Ishikawa (cell line): Measurements from ENCODE around the gene CCDC170.

Experiments used
- CEBPB ChIP-seq: IDR thresholded peaks from 2 replicates; pipeline ENCODE4 v1.6.1; 2012
- CREB1 ChIP-seq: IDR thresholded peaks from 2 replicates; pipeline ENCODE4 v1.6.1; 2012; ENCODE audit warnings: low read depth
- EGR1 ChIP-seq: IDR thresholded peaks from 2 replicates; pipeline ENCODE4 v1.6.1; 2012
- EP300 ChIP-seq: IDR thresholded peaks from 2 replicates; pipeline ENCODE4 v1.6.1; 2012; ENCODE audit warnings: borderline replicate concordance
- FOXM1 ChIP-seq: IDR thresholded peaks from 2 replicates; pipeline ENCODE4 v1.6.1; 2012; ENCODE audit warnings: low read depth, borderline replicate concordance
- MAX ChIP-seq: IDR thresholded peaks from 2 replicates; pipeline ENCODE4 v1.6.1; 2012
- NFIC ChIP-seq: IDR thresholded peaks from 2 replicates; pipeline ENCODE4 v1.6.1; 2012
- RAD21 ChIP-seq: IDR thresholded peaks from 2 replicates; pipeline ENCODE4 v1.6.1; 2012; ENCODE audit warnings: low read depth
- REST ChIP-seq: IDR thresholded peaks from 2 replicates; pipeline ENCODE4 v1.6.1; 2012; ENCODE audit warnings: low read depth, mild to moderate bottlenecking
- TAF1 ChIP-seq: IDR thresholded peaks from 2 replicates; pipeline ENCODE4 v1.6.1; 2012; ENCODE audit warnings: low read depth, mild to moderate bottlenecking
- TCF12 ChIP-seq: IDR thresholded peaks from 2 replicates; pipeline ENCODE4 v1.6.1; 2012; ENCODE audit warnings: low read depth
- TEAD4 ChIP-seq: IDR thresholded peaks from 2 replicates; pipeline ENCODE4 v1.6.1; 2012
- USF1 ChIP-seq: IDR thresholded peaks from 2 replicates; pipeline ENCODE4 v1.6.1; 2012
- YY1 ChIP-seq: IDR thresholded peaks from 2 replicates; pipeline ENCODE4 v1.6.1; 2012; ENCODE audit warnings: low read depth
- ZBTB7A ChIP-seq: IDR thresholded peaks from 2 replicates; pipeline ENCODE4 v1.6.1; 2012; ENCODE audit warnings: low read depth

Gene CCDC170

GRCh38 chr6:151663559-151663958 lies 169.7 kb downstream of the CCDC170 start:
- no peak for TF ChIP-seq CREB1
- no peak for TF ChIP-seq TEAD4
- no peak for TF ChIP-seq EP300
- TF ChIP-seq EGR1: no peak
- TF ChIP-seq MAX: no peak
- no peak for TF ChIP-seq CEBPB
- TF ChIP-seq USF1: no peak
- no peak for TF ChIP-seq NFIC
- no peak for TF ChIP-seq REST
- TF ChIP-seq RAD21: no peak
- TF ChIP-seq TAF1: no peak
- TF ChIP-seq TCF12: no peak
- TF ChIP-seq ZBTB7A: no peak

GRCh38 chr6:151664390-151664789 lies 170.6 kb downstream of the CCDC170 start:
- TF ChIP-seq REST: no peak
- no peak for TF ChIP-seq CEBPB
- TF ChIP-seq TCF12: no peak
- TF ChIP-seq FOXM1: no peak
- TF ChIP-seq TEAD4: no peak
- TF ChIP-seq EP300: no peak
- TF ChIP-seq ZBTB7A: no peak
- no peak for TF ChIP-seq MAX
- no peak for TF ChIP-seq USF1
- TF ChIP-seq YY1: no peak
- no peak for TF ChIP-seq TAF1
- no peak for TF ChIP-seq RAD21
- no peak for TF ChIP-seq CREB1

GRCh38 chr6:151665329-151665728 lies 171.5 kb downstream of the CCDC170 start:
- TF ChIP-seq EGR1: no peak
- no peak for TF ChIP-seq CREB1
- TF ChIP-seq USF1: no peak
- no peak for TF ChIP-seq CEBPB
- no peak for TF ChIP-seq MAX
- TF ChIP-seq EP300: no peak
- no peak for TF ChIP-seq TAF1
- TF ChIP-seq RAD21: no peak
- TF ChIP-seq YY1: no peak
- TF ChIP-seq TCF12: no peak
- TF ChIP-seq ZBTB7A: no peak

GRCh38 chr6:151666526-151666925 lies 172.7 kb downstream of the CCDC170 start:
- TF ChIP-seq EGR1: no peak
- no peak for TF ChIP-seq TAF1
- no peak for TF ChIP-seq NFIC
- TF ChIP-seq FOXM1: no peak
- no peak for TF ChIP-seq CEBPB
- no peak for TF ChIP-seq USF1
- TF ChIP-seq ZBTB7A: no peak

- TF ChIP-seq EGR1 (no peak), MAX (no peak; the same call in 1 of the 2 replicates), EP300 (no peak), TAF1 (no peak), TEAD4 (no peak), NFIC (no peak), YY1 (no peak), ZBTB7A (no peak), FOXM1 (no peak), TCF12 (no peak), RAD21 (no peak), CEBPB (no peak), USF1 (no peak), CREB1 (no peak), REST (no peak)
Measured at GRCh38 chr6:151669208-151669560, 175.4 kb downstream of the CCDC170 start.
